Neural progenitor cell (in vitro differentiated cells): Measurements from ENCODE around the gene UNC80.

Experiments
- CTCF ChIP-seq: fragments of 200-600 bp; sonication (generic); IDR thresholded peaks from 2 replicates; pipeline ENCODE4 v1.5.1; 2017; ENCODE audit warnings: antibody characterized with exemption, mild to moderate bottlenecking
- EZH2phosphoT487 ChIP-seq: fragments of 200-600 bp; sonication (generic); IDR thresholded peaks from 2 replicates; pipeline ENCODE4 v1.6.1; 2017; ENCODE audit warnings: antibody characterized with exemption

- TF ChIP-seq CTCF (no peak), EZH2phosphoT487 (no peak)
Observed at GRCh38 chr2:209818939-209819338, 47.3 kb downstream of the UNC80 start.
